ENCODE data around the gene SRGAP3.

SRGAP3 gene

DNA sequence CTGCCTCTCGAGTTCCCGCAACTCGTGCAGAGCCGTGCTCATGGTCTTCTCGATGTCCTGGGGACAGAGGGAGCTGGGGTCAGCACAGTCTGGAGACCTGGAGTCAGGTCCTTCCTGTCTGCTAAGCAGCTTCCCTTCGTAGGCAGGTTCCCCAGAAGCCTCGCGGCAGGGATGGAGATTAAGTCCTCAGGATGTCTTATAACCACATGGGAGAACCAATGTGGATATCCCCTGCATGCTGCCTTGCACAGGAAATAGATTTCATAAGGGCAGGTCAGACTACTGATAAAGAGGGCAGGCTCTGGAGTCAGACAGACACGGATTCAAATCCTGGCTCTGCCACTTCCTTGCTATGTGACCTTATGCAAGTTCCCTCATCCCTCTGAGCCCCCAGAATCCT lies 263.6 kb downstream of the SRGAP3 start:
- no peak for DNase-seq (ENCODE audit: low read depth)

GRCh38 chr3:8985411-8985831 lies 264.0 kb downstream of the SRGAP3 start:
- DNase-seq (ENCODE audit: low read depth): no peak

GRCh38 chr3:8984526-8984925 lies 264.9 kb downstream of the SRGAP3 start:
- DNase-seq (ENCODE audit: low read depth): no peak

- DNase-seq (ENCODE audit: low read depth): no peak
These were observed 265.4 kb downstream of the SRGAP3 start for GRCh38 chr3:8984081-8984480.

GRCh38 chr3:8983591-8983990 lies 265.9 kb downstream of the SRGAP3 start:
- DNase-seq (ENCODE audit: low read depth): no peak

DNA sequence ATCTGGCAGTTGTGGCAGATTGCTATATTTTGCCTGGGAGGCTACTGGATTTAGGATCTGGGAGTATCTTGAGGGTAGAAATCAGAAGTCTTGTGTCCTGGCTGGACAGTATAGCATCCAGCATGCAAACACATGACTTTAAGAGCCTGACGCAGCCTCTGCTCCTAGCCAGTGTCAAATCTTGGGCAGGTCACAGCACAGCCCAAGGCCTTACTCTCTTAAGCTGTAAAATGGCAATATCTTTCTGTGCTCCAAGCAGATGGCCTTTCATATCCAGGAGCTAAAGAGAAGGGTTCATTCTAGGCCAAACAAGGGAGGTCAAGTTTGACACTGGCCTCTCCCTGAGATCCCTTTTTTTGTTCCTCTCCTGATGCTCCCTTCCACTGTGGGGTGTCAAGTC lies 266.4 kb downstream of the SRGAP3 start:
- no peak for DNase-seq (ENCODE audit: low read depth)

- DNase-seq (ENCODE audit: low read depth): no peak
These were observed 266.9 kb downstream of the SRGAP3 start for GRCh38 chr3:8982509-8982908.

- DNase-seq (ENCODE audit: low read depth): no peak
These were observed 267.7 kb downstream of the SRGAP3 start for GRCh38 chr3:8981700-8982099.

- DNase-seq (ENCODE audit: low read depth): no peak
These were observed 268.1 kb downstream of the SRGAP3 start for GRCh38 chr3:8981296-8981695.

- no peak for DNase-seq (ENCODE audit: low read depth)
These were observed 268.6 kb downstream of the SRGAP3 start for GRCh38 chr3:8980756-8981257.

- no peak for DNase-seq (ENCODE audit: low read depth)
These were observed 270.2 kb downstream of the SRGAP3 start for GRCh38 chr3:8979262-8979661.

GRCh38 chr3:8978551-8978950 lies 270.9 kb downstream of the SRGAP3 start:
- no peak for DNase-seq (ENCODE audit: low read depth)

- DNase-seq (ENCODE audit: low read depth): no peak
These were observed 272.8 kb downstream of the SRGAP3 start for GRCh38 chr3:8976540-8977182.

DNA sequence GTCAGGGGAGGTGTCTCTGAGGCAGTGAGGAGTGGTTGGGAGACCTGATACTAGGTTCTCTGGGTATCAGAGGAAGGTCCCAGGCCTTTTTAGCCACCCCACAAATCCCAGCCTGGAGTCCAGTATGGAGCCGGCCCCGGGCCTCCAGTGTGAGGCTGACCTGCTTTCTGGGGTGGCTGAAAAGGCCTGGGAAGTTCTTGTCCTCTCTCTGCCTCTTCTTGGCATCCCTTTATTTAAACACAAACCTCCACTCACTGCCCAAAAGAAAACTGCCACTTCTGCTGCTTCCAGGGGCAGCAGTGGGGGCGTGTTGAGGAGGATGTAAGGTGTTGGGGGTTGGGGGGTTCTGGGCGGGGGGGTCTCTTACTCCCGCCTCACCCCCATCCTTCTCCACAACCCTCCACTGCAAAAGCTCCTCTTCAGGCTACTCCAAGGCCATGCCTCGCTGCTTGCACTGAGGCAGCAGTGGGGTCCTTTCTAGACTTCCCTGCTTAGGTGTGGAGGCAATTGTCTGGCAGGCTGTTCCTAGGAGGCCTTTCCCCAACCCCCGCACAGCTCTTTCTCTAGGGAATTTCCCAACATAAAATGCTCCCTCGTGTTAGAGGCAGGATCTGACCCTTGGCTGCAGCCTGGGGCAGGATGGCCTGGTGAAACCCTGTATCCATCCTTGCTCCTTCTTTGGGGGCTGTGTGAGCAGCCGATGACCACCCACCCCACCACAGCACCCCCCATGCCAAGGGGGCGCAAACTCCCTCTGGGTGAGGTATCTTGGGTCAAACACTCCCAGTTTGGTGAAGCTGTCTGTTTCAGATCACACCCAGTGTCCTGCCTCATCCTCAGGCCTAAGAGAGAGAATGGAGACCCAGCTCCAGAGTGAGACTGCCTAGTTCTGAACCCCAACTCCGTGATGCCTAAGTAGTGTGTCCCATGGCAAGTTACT lies 274.1 kb downstream of the SRGAP3 start:
- DNase-seq (ENCODE audit: low read depth): no peak

DNA sequence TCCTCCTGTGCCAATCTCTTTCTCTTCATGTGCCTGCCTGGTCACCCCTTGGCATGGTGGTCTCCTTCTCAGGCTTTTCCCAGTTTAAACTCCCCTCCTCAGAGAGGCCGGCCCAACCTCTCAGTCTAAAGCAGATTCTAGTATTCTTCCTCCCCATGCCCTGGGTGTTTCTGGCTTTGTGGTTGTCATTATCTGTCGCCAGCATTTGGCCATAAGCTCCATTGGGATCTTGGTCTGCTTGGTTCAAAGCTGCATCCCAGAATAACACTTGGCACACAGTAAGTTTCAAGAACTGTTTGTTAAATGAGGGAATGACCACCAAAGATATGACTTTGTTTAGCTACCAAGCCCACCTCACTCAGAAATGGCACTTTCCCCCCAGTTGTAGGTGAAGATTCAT lies 275.0 kb downstream of the SRGAP3 start:
- DNase-seq (ENCODE audit: low read depth): no peak

DNA sequence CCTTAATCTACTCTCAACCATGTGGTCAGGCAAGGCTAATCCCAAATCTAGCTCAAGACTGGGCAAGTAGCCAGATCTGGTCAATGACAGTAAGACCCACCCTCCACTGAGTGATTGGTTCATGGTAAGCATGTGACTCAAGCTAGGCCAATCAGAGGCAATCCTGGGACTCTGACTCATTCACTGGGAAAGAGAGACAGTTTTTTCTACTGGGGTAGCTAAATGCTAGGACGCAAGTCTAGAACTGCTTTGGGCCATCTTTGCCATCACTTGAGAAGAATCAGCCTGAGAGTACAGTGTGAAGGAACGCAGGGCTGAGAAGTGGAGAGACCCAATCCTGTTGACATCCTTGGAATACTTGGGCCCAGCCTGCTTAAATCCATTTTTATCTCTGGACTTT lies 276.8 kb downstream of the SRGAP3 start:
- DNase-seq (ENCODE audit: low read depth): no peak

GRCh38 chr3:8970971-8971589 lies 278.4 kb downstream of the SRGAP3 start:
- DNase-seq (ENCODE audit: low read depth): peak; percentile 50

GRCh38 chr3:8969241-8969640 lies 280.2 kb downstream of the SRGAP3 start:
- no peak for DNase-seq (ENCODE audit: low read depth)

- DNase-seq (ENCODE audit: low read depth): no peak
These were observed 281.0 kb downstream of the SRGAP3 start for GRCh38 chr3:8968375-8968882.

DNA sequence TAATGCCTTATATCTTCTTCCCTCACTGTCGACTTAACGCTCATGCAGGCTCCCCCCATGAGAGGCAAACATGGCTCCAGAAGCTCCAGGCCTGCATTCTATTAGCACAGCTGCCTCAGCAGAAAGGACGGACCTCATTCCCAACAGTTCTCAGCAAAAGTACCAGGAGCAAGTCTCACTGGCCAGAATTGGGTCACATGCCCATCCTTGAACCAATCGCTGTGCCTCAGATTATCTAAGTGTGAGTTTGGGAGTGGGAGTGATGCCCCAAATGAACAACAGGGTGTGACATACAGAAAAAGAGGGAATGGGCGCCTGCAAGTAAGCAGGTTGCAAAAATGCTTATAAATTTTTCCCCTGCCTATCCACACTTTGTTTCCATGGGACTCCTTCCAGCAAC lies 281.9 kb downstream of the SRGAP3 start:
- DNase-seq (ENCODE audit: low read depth): no peak

- no peak for DNase-seq (ENCODE audit: low read depth)
These were observed 282.6 kb downstream of the SRGAP3 start for GRCh38 chr3:8966820-8967348.

- no peak for DNase-seq (ENCODE audit: low read depth)
These were observed 283.2 kb downstream of the SRGAP3 start for GRCh38 chr3:8966150-8966819.
